Left ventricle myocardium inferior (tissue), 1 donor: ENCODE results near the gene PPP1R14D. TPM values are rescaled to one million over a fixed set of nuclear protein-coding genes. Genes with fewer than 3 reads are reported as not detected.

ENCODE experiments used
- DNase-seq: peaks from one replicate; pipeline ENCODE4 v3.0.0-alpha.2; 2020
- H3K27ac ChIP-seq: fragments of 200-600 bp; replicated peaks from 2 replicates; pipeline ENCODE4 v1.8.0; 2021
- H3K27me3 ChIP-seq: fragments of 200-600 bp; 2 replicates; pipeline ENCODE4 v1.8.0; 2021; ENCODE audit warnings: low read depth
- H3K36me3 ChIP-seq: fragments of 200-600 bp; 2 replicates; pipeline ENCODE4 v1.8.0; 2021
- H3K4me1 ChIP-seq: fragments of 200-600 bp; 2 replicates; pipeline ENCODE4 v1.8.0; 2021
- H3K4me3 ChIP-seq: fragments of 200-600 bp; 2 replicates; pipeline ENCODE4 v1.8.0; 2021; ENCODE audit warnings: mild to moderate bottlenecking, moderate library complexity
- H3K9me3 ChIP-seq: fragments of 200-600 bp; replicated peaks from 2 replicates; pipeline ENCODE4 v1.8.0; 2021
- CTCF ChIP-seq: fragments of 200-600 bp; IDR thresholded peaks from 2 replicates; pipeline ENCODE4 v1.8.0; 2021; ENCODE audit warnings: antibody characterized with exemption, mild to moderate bottlenecking, borderline replicate concordance
- intact Hi-C: fragments of 100-400 bp; cut with micrococcal nuclease; formaldehyde crosslinking; loops from one replicate; pipeline ENCODE4 v1.11.0; 2022
- total RNA-seq: library from RNA; stranded (reverse); fragmentation: NEBNext Ultra II Directional; extraction: Animal tissue kit (Norgen Biotek cat#: 25700); gene quantifications from one replicate; pipeline ENCODE4 v1.2.1, GENCODE V29; 2021
- donor health status: DM: no; HTN: yes; CAD: no; lungs with severe emphysema.

PPP1R14D gene
- total RNA-seq, 1 donor from 2014 or later: not detected

- H3K36me3 ChIP-seq: no peaks in the 10 kb centered on the region
- peaks cover 3% of the 10 kb centered on the region for H3K4me1 ChIP-seq
- no peaks in the 10 kb centered on the region for H3K9me3 ChIP-seq
- H3K27me3 ChIP-seq: peaks cover 5% of the 10 kb centered on the region
- H3K27ac ChIP-seq: no peak overlapping the region
- H3K4me3 ChIP-seq: no peak overlapping the region
- no peak for DNase-seq
- intact Hi-C loops: no loop called here
- TF ChIP-seq CTCF: no peak
These were observed 2.7 kb downstream of the PPP1R14D start for GRCh38 chr15:40825661-40826422.

- TF ChIP-seq CTCF: no peak
- no peak for DNase-seq
- Histone ChIP-seq H3K9me3 (no peaks in the 10 kb centered on the region), H3K4me3 (no peak overlapping the region), H3K4me1 (peaks cover 3% of the 10 kb centered on the region), H3K27me3 (no peaks in the 10 kb centered on the region), H3K27ac (no peak overlapping the region), H3K36me3 (no peaks in the 10 kb centered on the region)
- intact Hi-C loops: no loop called here
These were observed 4.8 kb downstream of the PPP1R14D start for GRCh38 chr15:40823572-40824343.

GRCh38 chr15:40821195-40821594, 7.3 kb downstream of the PPP1R14D start:
- H3K4me1 ChIP-seq: peaks cover 3% of the 10 kb centered on the region
- no peaks in the 10 kb centered on the region for H3K36me3 ChIP-seq
- intact Hi-C loops: no loop called here
- no peak for TF ChIP-seq CTCF
- H3K9me3 ChIP-seq: no peaks in the 10 kb centered on the region
- H3K27ac ChIP-seq: no peak overlapping the region
- H3K27me3 ChIP-seq: no peaks in the 10 kb centered on the region
- no peak for DNase-seq
- no peak overlapping the region for H3K4me3 ChIP-seq

GRCh38 chr15:40819048-40819447, 9.5 kb downstream of the PPP1R14D start:
- H3K36me3 ChIP-seq: peaks cover 5% of the 10 kb centered on the region
- intact Hi-C loops: no loop called here

More at GRCh38 chr15:40819048-40819447, 9.5 kb downstream of the PPP1R14D start:
- H3K9me3 ChIP-seq: no peaks in the 10 kb centered on the region
- no peak overlapping the region for H3K27ac ChIP-seq
- no peak for DNase-seq
- TF ChIP-seq CTCF: no peak
- no peaks in the 10 kb centered on the region for H3K27me3 ChIP-seq
- no peak overlapping the region for H3K4me3 ChIP-seq
- peaks cover 10% of the 10 kb centered on the region for H3K4me1 ChIP-seq
